Endodermal cell (in vitro differentiated cells): ENCODE results near the gene STX4. TPM values are rescaled to one million over a fixed set of nuclear protein-coding genes. Genes with fewer than 3 reads are reported as not detected.

ENCODE experiments used
- DNase-seq: peaks from one replicate; pipeline ENCODE4 v3.0.0-alpha.2; 2017
- H3K27ac ChIP-seq: 2 replicates; pipeline ENCODE4 v1.5.1; 2013; ENCODE audit warnings: mild to moderate bottlenecking, low read depth, low read length, moderate library complexity
- H3K27me3 ChIP-seq: 2 replicates; pipeline ENCODE4 v1.6.1; 2013; ENCODE audit warnings: mild to moderate bottlenecking, low read length, moderate library complexity; ENCODE audit not compliant: insufficient read depth, control insufficient read depth, poor library complexity, severe bottlenecking
- H3K36me3 ChIP-seq: 2 replicates; pipeline ENCODE4 v1.7.0; 2013; ENCODE audit warnings: mild to moderate bottlenecking, low read length, moderate library complexity; ENCODE audit not compliant: control insufficient read depth, insufficient read depth
- H3K4me1 ChIP-seq: one replicate; pipeline ENCODE4 v1.7.0; 2013; ENCODE audit warnings: low read length; ENCODE audit not compliant: control insufficient read depth, insufficient read depth
- H3K4me3 ChIP-seq: 2 replicates; pipeline ENCODE4 v1.5.1; 2013; ENCODE audit warnings: mild to moderate bottlenecking, low read length, moderate library complexity
- H3K9ac ChIP-seq: 2 replicates; pipeline ENCODE4 v1.6.1; 2013; ENCODE audit warnings: mild to moderate bottlenecking, low read length, moderate library complexity; ENCODE audit not compliant: poor library complexity, severe bottlenecking; ENCODE audit errors: extremely low read depth
- H3K9me3 ChIP-seq: 2 replicates; pipeline ENCODE4 v1.6.1; 2013; ENCODE audit warnings: mild to moderate bottlenecking, low read length, moderate library complexity; ENCODE audit not compliant: control insufficient read depth
- H3K27ac Mint-ChIP-seq: 2 replicates; pipeline ENCODE4 v1.8.0; 2020; ENCODE audit warnings: mixed read lengths
- H3K27me3 Mint-ChIP-seq: 2 replicates; pipeline ENCODE4 v1.8.0; 2021; ENCODE audit warnings: mild to moderate bottlenecking, mixed read lengths; ENCODE audit not compliant: insufficient read depth
- H3K36me3 Mint-ChIP-seq: 2 replicates; pipeline ENCODE4 v1.8.0; 2020; ENCODE audit warnings: low read depth, mixed read lengths
- H3K4me1 Mint-ChIP-seq: 2 replicates; pipeline ENCODE4 v1.8.0; 2020; ENCODE audit warnings: mixed read lengths
- H3K4me3 Mint-ChIP-seq: 2 replicates; pipeline ENCODE4 v1.8.0; 2020; ENCODE audit warnings: mild to moderate bottlenecking, moderate library complexity, mixed read lengths
- H3K9me3 Mint-ChIP-seq: 2 replicates; pipeline ENCODE4 v1.8.0; 2020; ENCODE audit warnings: mild to moderate bottlenecking, mixed read lengths
- WGBS, 2 experiments: methylation state at CpG; one replicate each; pipeline versions ENCODE4 v1.1.5 to v1.1.7; 2013; ENCODE audit warnings: missing lambda C conversion rate in 2 of 2, mixed read lengths in 1 of 2; ENCODE audit not compliant: insufficient coverage in 1 of 2, insufficient read length in 1 of 2; 5-methylcytosine and 5-hydroxymethylcytosine counted together
- total RNA-seq, 2 donors: library from RNA; stranded (reverse); fragmentation: NEBNext Ultra II Directional in 1 of 2; extraction: Animal tissue kit (Norgen Biotek cat#: 25700) in 1 of 2; gene quantifications; 2 replicates in 1 of 2; 3 replicates in 1 of 2; pipeline ENCODE4 v1.2.1, GENCODE V29; 2021
- TF ChIP-seq, protein P1 (sequence below): fragments of 200-600 bp; sonication (generic); conservative IDR thresholded peaks from 2 replicates; pipeline ENCODE4 v1.5.0; 2021; ENCODE audit warnings: antibody characterized with exemption, mild to moderate bottlenecking

The STX4 gene
- total RNA-seq, 2 donors from 2014 or later, result 34.4 to 37.6 TPM

DNA sequence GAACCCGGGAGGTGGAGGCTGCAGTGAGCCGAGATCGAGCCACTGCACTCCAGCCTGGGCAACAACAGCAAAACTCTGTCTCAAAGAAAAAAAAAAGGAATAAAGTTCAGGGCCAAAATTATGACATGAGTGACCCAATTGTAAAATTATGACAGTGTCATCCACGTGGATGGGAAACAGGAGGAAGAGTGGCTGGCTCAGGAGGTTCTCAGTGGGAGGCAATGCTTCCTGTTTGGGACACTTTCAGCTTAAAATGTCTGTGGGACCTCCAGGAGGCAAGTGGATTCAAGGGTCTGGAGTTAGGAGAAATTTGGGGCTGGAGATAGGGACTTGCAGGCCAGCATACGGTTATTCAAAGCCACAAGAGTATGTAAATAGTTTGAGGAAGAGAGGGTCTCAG is 8.0 kb upstream of the STX4 start:
- H3K36me3 Mint-ChIP-seq, result no peaks in the 10 kb centered on the region
- Histone ChIP-seq H3K36me3 (no peaks in the 10 kb centered on the region), H3K27me3 (no peaks in the 10 kb centered on the region), H3K9me3 (no peaks in the 10 kb centered on the region), H3K4me3 (no peak overlapping the region), H3K9ac (no peak overlapping the region), H3K27ac (no peak overlapping the region), H3K4me1 (peaks cover 3% of the 10 kb centered on the region)
- H3K9me3 Mint-ChIP-seq, result no peaks in the 10 kb centered on the region
- 79 to 92% methylated on average over 2 to 5 of the region's 5 CpGs for WGBS, 2 experiments
- H3K4me1 Mint-ChIP-seq, result no peaks in the 10 kb centered on the region
- TF ChIP-seq, protein P1, sequence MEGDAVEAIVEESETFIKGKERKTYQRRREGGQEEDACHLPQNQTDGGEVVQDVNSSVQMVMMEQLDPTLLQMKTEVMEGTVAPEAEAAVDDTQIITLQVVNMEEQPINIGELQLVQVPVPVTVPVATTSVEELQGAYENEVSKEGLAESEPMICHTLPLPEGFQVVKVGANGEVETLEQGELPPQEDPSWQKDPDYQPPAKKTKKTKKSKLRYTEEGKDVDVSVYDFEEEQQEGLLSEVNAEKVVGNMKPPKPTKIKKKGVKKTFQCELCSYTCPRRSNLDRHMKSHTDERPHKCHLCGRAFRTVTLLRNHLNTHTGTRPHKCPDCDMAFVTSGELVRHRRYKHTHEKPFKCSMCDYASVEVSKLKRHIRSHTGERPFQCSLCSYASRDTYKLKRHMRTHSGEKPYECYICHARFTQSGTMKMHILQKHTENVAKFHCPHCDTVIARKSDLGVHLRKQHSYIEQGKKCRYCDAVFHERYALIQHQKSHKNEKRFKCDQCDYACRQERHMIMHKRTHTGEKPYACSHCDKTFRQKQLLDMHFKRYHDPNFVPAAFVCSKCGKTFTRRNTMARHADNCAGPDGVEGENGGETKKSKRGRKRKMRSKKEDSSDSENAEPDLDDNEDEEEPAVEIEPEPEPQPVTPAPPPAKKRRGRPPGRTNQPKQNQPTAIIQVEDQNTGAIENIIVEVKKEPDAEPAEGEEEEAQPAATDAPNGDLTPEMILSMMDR, result no peak
- H3K27me3 Mint-ChIP-seq, result peaks cover under 1% of the 10 kb centered on the region
- H3K4me3 Mint-ChIP-seq, result no peak overlapping the region
- H3K27ac Mint-ChIP-seq, result no peak overlapping the region
- no peak for DNase-seq

DNA sequence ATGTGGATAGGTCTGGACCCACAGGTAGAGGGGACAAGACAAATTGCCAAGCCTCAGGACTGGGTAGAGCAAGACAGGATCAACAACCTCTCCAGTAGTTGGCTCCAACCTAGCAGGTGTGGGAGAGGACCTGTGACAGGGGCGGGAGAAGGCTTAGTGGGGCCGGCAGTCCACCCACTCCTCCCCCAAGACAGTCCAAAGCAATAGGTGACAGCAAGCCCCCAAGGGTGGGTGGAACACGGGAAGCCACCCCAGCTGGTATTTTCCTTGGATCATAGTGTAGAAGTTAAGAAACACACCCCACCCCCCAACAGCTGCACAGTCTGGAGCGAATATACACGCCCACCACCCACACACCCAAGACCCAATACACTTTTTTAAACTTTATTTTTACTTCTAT is 4.1 kb upstream of the STX4 start:
- no peaks in the 10 kb centered on the region for H3K9me3 ChIP-seq
- no peaks in the 10 kb centered on the region for H3K36me3 ChIP-seq
- no peak overlapping the region for H3K9ac ChIP-seq
- no peaks in the 10 kb centered on the region for H3K4me1 ChIP-seq
- no peak overlapping the region for H3K4me3 Mint-ChIP-seq
- TF ChIP-seq, protein P1, result no peak
- H3K4me1 Mint-ChIP-seq, result peaks cover 5% of the 10 kb centered on the region
- peaks cover 8% of the 10 kb centered on the region for H3K27me3 Mint-ChIP-seq
- no peaks in the 10 kb centered on the region for H3K9me3 Mint-ChIP-seq
- WGBS, 2 experiments, result 80% methylated on average over 3 of the region's 5 CpGs; no CpG with 5 or more reads in 1 of the 2 experiments
- H3K27me3 ChIP-seq, result no peaks in the 10 kb centered on the region
- no peak overlapping the region for H3K4me3 ChIP-seq
- DNase-seq, result no peak
- H3K36me3 Mint-ChIP-seq, result peaks cover 1% of the 10 kb centered on the region
- H3K27ac ChIP-seq, result no peak overlapping the region
- no peak overlapping the region for H3K27ac Mint-ChIP-seq

DNA sequence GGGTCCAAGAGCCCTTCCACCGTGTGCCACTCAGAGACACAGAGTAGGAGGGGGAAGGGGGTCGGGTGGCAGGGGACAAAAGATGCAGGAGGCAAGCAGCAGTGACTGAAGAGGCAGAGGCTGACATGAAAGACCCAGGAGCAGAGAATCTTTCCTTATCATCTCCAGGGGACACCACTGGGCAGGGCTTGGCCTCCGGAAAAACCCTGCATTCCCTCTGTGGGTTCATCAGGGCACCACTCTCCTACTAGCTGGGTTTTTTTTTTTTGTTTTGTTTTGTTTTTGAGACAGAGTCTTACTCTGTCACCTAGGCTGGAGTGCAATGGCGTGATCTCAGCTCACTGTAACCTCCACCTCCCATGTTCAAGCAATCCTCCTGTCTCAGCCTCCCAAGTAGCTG is 2.1 kb upstream of the STX4 start:
- Mint-ChIP-seq H3K4me1 (peaks cover 6% of the 10 kb centered on the region), H3K36me3 (peaks cover 8% of the 10 kb centered on the region), H3K27me3 (peaks cover 8% of the 10 kb centered on the region), H3K4me3 (peak overlapping the region; percentile 90), H3K27ac (no peak overlapping the region), H3K9me3 (no peaks in the 10 kb centered on the region)
- H3K4me3 ChIP-seq, result no peak overlapping the region
- no peak overlapping the region for H3K27ac ChIP-seq
- WGBS, 2 experiments, result 78 to 81% methylated on average over 2 to 4 of the region's 4 CpGs
- no peaks in the 10 kb centered on the region for H3K27me3 ChIP-seq
- H3K9me3 ChIP-seq, result no peaks in the 10 kb centered on the region
- H3K9ac ChIP-seq, result no peak overlapping the region
- peaks cover 6% of the 10 kb centered on the region for H3K36me3 ChIP-seq
- DNase-seq, result no peak
- TF ChIP-seq, protein P1, result no peak
- H3K4me1 ChIP-seq, result no peaks in the 10 kb centered on the region
